Activated CD8-positive, alpha-beta memory T cell treated with anti-CD3 and anti-CD28 coated beads, Interleukin-2, amount 50 U/mL, for 1 hour (primary cell): ENCODE measurements around the gene SLC2A13.
"Not testable (repeated sequence)": the region's sequence is repeated elsewhere in the genome, so short reads cannot be mapped to it uniquely, and the experiment has no call there.

Experiments
- DNase-seq: peaks from one replicate; pipeline ENCODE4 v3.0.0-alpha.2; 2020; ENCODE audit errors: extremely low read depth

The SLC2A13 gene

GRCh38 chr12:39928181-39928899 is 177.5 kb downstream of the SLC2A13 start:
- no peak for DNase-seq

GRCh38 chr12:39923364-39923763 is 182.5 kb downstream of the SLC2A13 start:
- no peak for DNase-seq

- DNase-seq, result not testable (repeated sequence)
Observed at GRCh38 chr12:39922598-39922997, 183.3 kb downstream of the SLC2A13 start.

GRCh38 chr12:39920647-39921046 is 185.2 kb downstream of the SLC2A13 start:
- DNase-seq, result no peak

GRCh38 chr12:39920222-39920621 is 185.7 kb downstream of the SLC2A13 start:
- no peak for DNase-seq

- DNase-seq, result no peak
Observed at GRCh38 chr12:39919790-39920189, 186.1 kb downstream of the SLC2A13 start.

GRCh38 chr12:39915249-39915648 is 190.6 kb downstream of the SLC2A13 start:
- no peak for DNase-seq

- DNase-seq, result no peak
Observed at GRCh38 chr12:39912211-39912980, 193.5 kb downstream of the SLC2A13 start.

GRCh38 chr12:39906237-39906636 is 199.6 kb downstream of the SLC2A13 start:
- no peak for DNase-seq

GRCh38 chr12:39905152-39905551 is 200.7 kb downstream of the SLC2A13 start:
- no peak for DNase-seq

- no peak for DNase-seq
Observed at GRCh38 chr12:39902821-39903220, 203.1 kb downstream of the SLC2A13 start.

GRCh38 chr12:39897315-39897714 is 208.6 kb downstream of the SLC2A13 start:
- DNase-seq, result no peak

GRCh38 chr12:39893388-39893787 is 212.5 kb downstream of the SLC2A13 start:
- DNase-seq, result not testable (repeated sequence)

- DNase-seq, result no peak
Observed at GRCh38 chr12:39892146-39892545, 213.7 kb downstream of the SLC2A13 start.

- no peak for DNase-seq
Observed at GRCh38 chr12:39887856-39888255, 218.0 kb downstream of the SLC2A13 start.

- no peak for DNase-seq
Observed at GRCh38 chr12:39886106-39886505, 219.8 kb downstream of the SLC2A13 start.

- no peak for DNase-seq
Observed at GRCh38 chr12:39884616-39885125, 221.2 kb downstream of the SLC2A13 start.

- DNase-seq, result no peak
Observed at GRCh38 chr12:39883411-39883810, 222.5 kb downstream of the SLC2A13 start.

GRCh38 chr12:39878753-39879152 is 227.1 kb downstream of the SLC2A13 start:
- no peak for DNase-seq

- no peak for DNase-seq
Observed at GRCh38 chr12:39875721-39876120, 230.2 kb downstream of the SLC2A13 start.

- no peak for DNase-seq
Observed at GRCh38 chr12:39874785-39875184, 231.1 kb downstream of the SLC2A13 start.

GRCh38 chr12:39873065-39873464 is 232.8 kb downstream of the SLC2A13 start:
- no peak for DNase-seq

GRCh38 chr12:39872425-39872824 is 233.5 kb downstream of the SLC2A13 start:
- DNase-seq, result no peak
